Testis (tissue), 3 donors: Measurements from ENCODE around the gene WIPF2. TPM values are rescaled to one million over a fixed set of nuclear protein-coding genes. Genes with fewer than 3 reads are reported as not detected.

Experiments used
- DNase-seq: peaks from one replicate; pipeline ENCODE4 v3.0.0-alpha.2; 2019
- H3K27ac ChIP-seq, 2 donors: fragments of 200-600 bp; sonication (generic); one replicate each; pipeline ENCODE4 v1.5.1; 2019
- H3K27me3 ChIP-seq: fragments of 200-600 bp; sonication (generic); one replicate; pipeline ENCODE4 v1.5.1; 2019
- H3K36me3 ChIP-seq: fragments of 200-600 bp; sonication (generic); one replicate; pipeline ENCODE4 v1.5.1; 2017; ENCODE audit warnings: low read depth; ENCODE audit errors: missing control alignments
- H3K4me1 ChIP-seq: fragments of 200-600 bp; sonication (generic); one replicate; pipeline ENCODE4 v1.5.1; 2019
- H3K4me3 ChIP-seq, 2 donors: fragments of 200-600 bp; sonication (generic); one replicate each; pipeline ENCODE4 v1.5.1; 2017 to 2019
- H3K9me3 ChIP-seq: fragments of 200-600 bp; sonication (generic); one replicate; pipeline ENCODE4 v1.5.1; 2017
- POLR2A ChIP-seq: fragments of 450-650 bp; IDR thresholded peaks from one replicate; pipeline ENCODE4 v1.6.1; 2017; ENCODE audit warnings: antibody characterized with exemption, mild to moderate bottlenecking, moderate library complexity
- WGBS, 2 donors: methylation state at CpG; one replicate each; pipeline ENCODE4 v1.1.5; 2018; 5-methylcytosine and 5-hydroxymethylcytosine counted together
- intact Hi-C: fragments of 100-400 bp; cut with DNase I; formaldehyde crosslinking; loops from one replicate; pipeline ENCODE4 v1.15.1; 2023; ENCODE audit warnings: low total_unique reads
- polyA plus RNA-seq: library from polyadenylated mRNA; stranded (reverse); fragments of 350-450 nt; fragmentation: Illumina TruSeq; extraction: RNeasy Lipid Tissue Mini Kit (QIAGEN cat#74804); gene quantifications from one replicate; pipeline ENCODE4 v1.2.3, GENCODE V29; 2014; ENCODE audit warnings: low read depth, low replicate concordance; ENCODE audit not compliant: insufficient read depth
- total RNA-seq, 2 donors: library from RNA; depleted of rRNA; stranded (reverse); fragments of >200 nt; gene quantifications; one replicate each; pipeline ENCODE4 v1.2.3, GENCODE V29; 2016
- TF ChIP-seq, protein P1 (sequence below), 3 experiments: fragments of 450-650 bp in 2 of 3; fragments of 200-600 bp in 1 of 3; sonication (generic) in 1 of 3; IDR thresholded peaks; one replicate each; pipeline ENCODE4 v1.5.1; 2016 to 2019; ENCODE audit warnings: antibody characterized with exemption in 3 of 3, mild to moderate bottlenecking in 2 of 3, moderate library complexity in 1 of 3

Gene WIPF2
- total and polyA plus RNA-seq, 3 donors from 2014 or later: 16.4 to 21.1 (median 20.1) TPM

DNA sequence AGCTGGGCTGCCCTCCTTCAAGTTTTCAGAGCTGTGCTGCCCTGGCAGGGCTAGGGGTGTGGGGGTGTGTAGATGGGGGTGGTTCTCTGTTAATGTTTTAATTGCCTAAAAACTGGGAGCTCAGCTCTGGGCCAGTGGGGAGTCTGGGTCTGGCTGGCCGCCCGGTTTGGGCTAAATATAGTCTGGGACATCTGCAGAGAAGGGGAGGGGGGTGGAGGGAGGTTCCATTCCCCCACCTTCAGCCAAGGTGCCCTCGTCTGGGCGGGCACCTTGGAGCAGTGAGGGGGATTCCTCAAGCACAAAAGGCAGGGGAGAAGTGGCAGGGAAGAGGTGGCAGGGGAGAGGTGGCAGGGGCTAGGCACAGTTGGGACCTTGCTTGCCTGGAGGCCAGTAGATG, 102.9 kb downstream of the WIPF2 start:
- peak overlapping the region in 1 of 2 donors; percentile 10 for H3K4me3 ChIP-seq
- no peaks in the 10 kb centered on the region for H3K27me3 ChIP-seq
- peaks cover 87% of the 10 kb centered on the region for H3K4me1 ChIP-seq
- 15 to 29% methylated on average over 4 of the region's 4 CpGs for WGBS, 2 donors
- no peaks in the 10 kb centered on the region for H3K36me3 ChIP-seq
- H3K27ac ChIP-seq: peak overlapping the region; percentile 57 to 80
- intact Hi-C loops: no loop called here
- TF ChIP-seq, protein P1, sequence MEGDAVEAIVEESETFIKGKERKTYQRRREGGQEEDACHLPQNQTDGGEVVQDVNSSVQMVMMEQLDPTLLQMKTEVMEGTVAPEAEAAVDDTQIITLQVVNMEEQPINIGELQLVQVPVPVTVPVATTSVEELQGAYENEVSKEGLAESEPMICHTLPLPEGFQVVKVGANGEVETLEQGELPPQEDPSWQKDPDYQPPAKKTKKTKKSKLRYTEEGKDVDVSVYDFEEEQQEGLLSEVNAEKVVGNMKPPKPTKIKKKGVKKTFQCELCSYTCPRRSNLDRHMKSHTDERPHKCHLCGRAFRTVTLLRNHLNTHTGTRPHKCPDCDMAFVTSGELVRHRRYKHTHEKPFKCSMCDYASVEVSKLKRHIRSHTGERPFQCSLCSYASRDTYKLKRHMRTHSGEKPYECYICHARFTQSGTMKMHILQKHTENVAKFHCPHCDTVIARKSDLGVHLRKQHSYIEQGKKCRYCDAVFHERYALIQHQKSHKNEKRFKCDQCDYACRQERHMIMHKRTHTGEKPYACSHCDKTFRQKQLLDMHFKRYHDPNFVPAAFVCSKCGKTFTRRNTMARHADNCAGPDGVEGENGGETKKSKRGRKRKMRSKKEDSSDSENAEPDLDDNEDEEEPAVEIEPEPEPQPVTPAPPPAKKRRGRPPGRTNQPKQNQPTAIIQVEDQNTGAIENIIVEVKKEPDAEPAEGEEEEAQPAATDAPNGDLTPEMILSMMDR (IDR thresholded peaks at IDR 0.05): no peak
- no peak for TF ChIP-seq POLR2A
- H3K9me3 ChIP-seq: no peaks in the 10 kb centered on the region
- DNase-seq: peak; percentile 60

DNA sequence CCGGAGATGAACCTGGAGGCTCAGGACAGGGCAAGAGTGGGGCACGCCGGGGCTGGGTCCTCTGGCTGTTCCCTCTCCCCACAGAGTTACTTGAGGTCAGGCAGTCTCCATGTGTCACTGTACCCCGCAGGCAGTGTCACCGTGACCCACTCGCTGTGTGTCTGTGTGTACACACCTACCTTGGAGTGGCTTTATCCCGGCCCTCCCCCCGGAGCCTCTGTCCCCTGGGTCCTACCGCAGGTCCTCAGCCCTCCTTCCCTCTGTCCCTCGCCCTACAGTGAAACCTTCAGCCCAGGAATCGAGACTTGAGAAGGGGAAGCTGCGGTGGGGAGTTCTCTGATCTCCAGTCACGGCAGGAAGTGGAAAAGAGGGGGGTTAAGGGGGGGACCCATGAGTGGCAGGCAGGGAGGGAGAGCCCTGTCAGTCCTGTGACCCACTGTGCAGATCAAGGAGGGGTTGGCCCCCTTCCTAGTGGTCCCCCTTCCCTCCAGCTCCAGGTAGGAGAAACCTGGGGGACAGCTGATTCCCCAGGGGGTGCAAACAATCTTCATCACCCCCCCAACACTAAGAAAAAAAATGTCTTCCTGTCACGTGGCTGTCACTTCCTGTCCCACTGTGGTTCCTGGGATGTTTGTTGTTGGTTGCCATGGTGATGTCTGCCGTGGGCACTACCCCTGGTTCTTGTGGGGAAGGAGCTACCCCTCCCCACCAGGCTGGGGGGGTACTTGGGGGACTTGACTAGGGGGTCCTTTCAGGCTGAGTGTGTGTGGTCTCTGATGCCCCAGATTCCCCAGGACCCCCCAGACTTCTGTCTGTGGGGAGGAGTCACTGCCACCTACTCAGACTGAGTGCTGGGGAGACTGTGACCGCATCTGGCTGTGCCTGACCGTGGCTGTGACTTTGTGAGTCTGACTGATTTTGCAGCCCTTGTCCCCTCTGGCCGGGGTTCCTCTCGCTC, 103.5 kb downstream of the WIPF2 start:
- Histone ChIP-seq H3K27ac (peak overlapping the region; percentile 57 to 80), H3K36me3 (no peaks in the 10 kb centered on the region), H3K27me3 (no peaks in the 10 kb centered on the region), H3K9me3 (no peaks in the 10 kb centered on the region), H3K4me3 (peak overlapping the region in 1 of 2 donors; percentile 10), H3K4me1 (peaks cover 87% of the 10 kb centered on the region)
- intact Hi-C loops: no loop called here
- DNase-seq: peak; percentile 46
- TF ChIP-seq, protein P1 (IDR thresholded peaks at IDR 0.05): no peak
- TF ChIP-seq POLR2A: no peak
- 31 to 38% methylated on average over 17 to 19 of the region's 19 CpGs for WGBS, 2 donors

DNA sequence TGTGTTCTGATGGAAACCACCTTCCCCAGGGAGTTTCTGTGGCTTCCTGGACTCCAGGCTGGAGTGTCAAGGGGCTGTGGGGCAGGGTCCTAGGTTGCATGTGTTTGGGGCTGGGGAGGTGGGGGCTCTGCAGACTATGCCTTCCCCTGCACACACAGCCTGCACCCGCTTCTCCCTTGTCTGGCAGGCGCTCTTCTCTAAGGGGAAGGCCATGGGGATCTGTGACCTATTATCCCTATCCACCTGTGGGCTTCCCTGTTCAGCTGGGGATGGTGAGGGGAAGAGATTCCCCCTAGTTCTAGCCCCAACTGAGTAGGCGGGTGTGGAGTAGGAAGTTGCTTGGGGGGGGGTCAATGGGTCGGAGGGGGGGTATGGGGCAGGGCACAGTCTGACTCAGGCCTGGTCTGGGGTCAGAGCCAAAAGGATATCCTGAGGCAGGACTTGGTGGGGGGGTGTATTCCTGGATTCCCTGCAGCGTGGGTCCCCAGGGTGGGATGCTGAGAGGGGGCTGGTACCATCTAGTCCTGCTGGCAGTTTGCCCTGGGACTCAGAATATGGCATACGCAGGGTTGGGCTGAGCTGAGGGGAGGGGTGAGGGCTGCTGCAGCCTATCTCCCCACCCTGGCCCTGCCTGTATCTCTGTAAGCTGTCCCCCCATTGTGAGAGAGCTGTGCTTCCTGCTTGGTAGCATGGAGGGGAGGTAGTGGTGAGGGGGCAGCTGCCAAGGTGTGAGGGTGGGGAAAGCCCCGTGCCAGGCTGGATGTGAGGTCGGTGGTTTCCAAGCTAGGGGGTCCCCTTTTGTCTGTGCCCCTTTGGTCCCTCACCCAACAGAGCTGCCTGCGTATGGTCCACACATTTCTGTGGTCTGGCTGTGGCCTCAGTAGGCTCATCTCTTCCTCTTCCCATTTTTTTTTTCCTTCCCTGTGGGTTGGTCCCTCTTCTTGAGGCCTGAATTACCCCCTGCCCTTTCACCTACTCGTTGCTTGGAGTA, 104.6 kb downstream of the WIPF2 start:
- H3K36me3 ChIP-seq: no peaks in the 10 kb centered on the region
- peak; percentile 28 for DNase-seq
- H3K9me3 ChIP-seq: no peaks in the 10 kb centered on the region
- no peaks in the 10 kb centered on the region for H3K27me3 ChIP-seq
- peaks cover 93% of the 10 kb centered on the region for H3K4me1 ChIP-seq
- H3K27ac ChIP-seq: peak overlapping the region; percentile 57 to 80
- TF ChIP-seq, protein P1 (IDR thresholded peaks at IDR 0.05): no peak
- TF ChIP-seq POLR2A: no peak
- intact Hi-C loops: no loop called here
- H3K4me3 ChIP-seq: no peak overlapping the region
- 42 to 51% methylated on average over 10 of the region's 10 CpGs for WGBS, 2 donors

DNA sequence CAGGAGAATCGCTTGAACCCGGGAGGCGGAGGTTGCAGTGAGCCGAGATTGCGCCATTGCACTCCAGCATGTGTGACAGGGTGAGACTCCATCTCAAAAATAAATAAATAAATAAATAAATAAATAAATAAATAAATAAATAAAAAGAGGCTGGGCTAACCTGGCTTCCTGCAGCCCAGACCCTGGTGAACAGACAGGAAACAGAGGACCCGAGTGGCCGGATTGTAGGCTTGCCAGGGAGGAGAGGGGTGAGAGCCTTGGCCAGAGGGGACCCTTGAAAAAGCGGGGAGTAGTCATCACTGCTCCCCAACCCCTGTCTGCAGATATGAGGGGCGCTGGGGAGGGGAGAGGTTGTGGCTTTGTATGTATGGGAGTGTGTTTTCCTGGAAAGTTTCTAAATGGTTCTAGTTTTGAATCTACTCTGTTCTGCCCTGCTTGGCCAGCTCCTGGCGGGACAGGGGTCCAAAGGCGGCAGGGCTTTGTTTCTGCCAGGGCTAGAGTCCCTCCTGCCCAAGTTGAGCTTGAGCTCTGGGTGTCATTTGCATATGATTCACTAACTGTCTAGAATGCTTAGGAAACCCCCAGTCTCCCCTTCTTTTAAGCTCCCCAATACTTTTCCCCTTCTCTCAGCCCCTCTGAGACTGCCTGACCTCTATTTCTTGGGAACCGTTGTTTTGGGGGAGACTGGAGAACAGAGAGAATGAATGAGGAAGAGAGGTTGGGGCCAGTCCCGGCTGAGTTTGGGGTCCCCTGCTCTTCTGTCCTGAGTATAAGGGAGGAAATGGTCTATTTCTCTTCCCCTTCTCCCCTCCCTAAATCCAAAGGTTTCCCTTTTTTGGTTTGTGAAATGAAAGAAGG, 106.3 kb downstream of the WIPF2 start:
- H3K9me3 ChIP-seq: no peaks in the 10 kb centered on the region
- WGBS, 2 donors: 75 to 82% methylated on average over 13 of the region's 13 CpGs
- no peaks in the 10 kb centered on the region for H3K27me3 ChIP-seq
- TF ChIP-seq, protein P1 (IDR thresholded peaks at IDR 0.05): no peak
- no peak for TF ChIP-seq POLR2A
- peaks cover 96% of the 10 kb centered on the region for H3K4me1 ChIP-seq
- H3K36me3 ChIP-seq: no peaks in the 10 kb centered on the region
- H3K4me3 ChIP-seq: no peak overlapping the region
- peak overlapping the region; percentile 7 to 42 for H3K27ac ChIP-seq
- intact Hi-C loops: no loop called here
- DNase-seq: no peak
